Measurements from ENCODE around the gene NSMF. TPM values are rescaled to one million over a fixed set of nuclear protein-coding genes. Genes with fewer than 3 reads are reported as not detected.

The NSMF gene
- total and polyA plus RNA-seq, 10 of the 15 experiments (the other 5 are each of a cell fraction or from before 2014, with no cell fraction given), result 0.13 to 44.3 (median 13.4) TPM

- TF ChIP-seq, protein P1, sequence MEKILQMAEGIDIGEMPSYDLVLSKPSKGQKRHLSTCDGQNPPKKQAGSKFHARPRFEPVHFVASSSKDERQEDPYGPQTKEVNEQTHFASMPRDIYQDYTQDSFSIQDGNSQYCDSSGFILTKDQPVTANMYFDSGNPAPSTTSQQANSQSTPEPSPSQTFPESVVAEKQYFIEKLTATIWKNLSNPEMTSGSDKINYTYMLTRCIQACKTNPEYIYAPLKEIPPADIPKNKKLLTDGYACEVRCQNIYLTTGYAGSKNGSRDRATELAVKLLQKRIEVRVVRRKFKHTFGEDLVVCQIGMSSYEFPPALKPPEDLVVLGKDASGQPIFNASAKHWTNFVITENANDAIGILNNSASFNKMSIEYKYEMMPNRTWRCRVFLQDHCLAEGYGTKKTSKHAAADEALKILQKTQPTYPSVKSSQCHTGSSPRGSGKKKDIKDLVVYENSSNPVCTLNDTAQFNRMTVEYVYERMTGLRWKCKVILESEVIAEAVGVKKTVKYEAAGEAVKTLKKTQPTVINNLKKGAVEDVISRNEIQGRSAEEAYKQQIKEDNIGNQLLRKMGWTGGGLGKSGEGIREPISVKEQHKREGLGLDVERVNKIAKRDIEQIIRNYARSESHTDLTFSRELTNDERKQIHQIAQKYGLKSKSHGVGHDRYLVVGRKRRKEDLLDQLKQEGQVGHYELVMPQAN (conservative IDR thresholded peaks at IDR 0.05), result peak; percentile 35; the same call in 1 of the 2 replicates
- TF ChIP-seq BHLHE40 (IDR thresholded peaks at IDR 0.05; ENCODE audit: borderline replicate concordance in 1 of 2, low read depth in 2 of 2, low read length in 1 of 2), result peak in 1 of 2 experiments; percentile 64; a peak in 1 of 4 replicates
- TF ChIP-seq ELK1 (IDR thresholded peaks at IDR 0.05; ENCODE audit: low read depth, low read length), result no peak
- TF ChIP-seq FOXK2 (IDR thresholded peaks at IDR 0.05), result no peak
- no peak for TF ChIP-seq MTA2 (IDR thresholded peaks at IDR 0.05; ENCODE audit: low read depth)
- no peak for TF ChIP-seq MTA3 (IDR thresholded peaks at IDR 0.05; ENCODE audit: borderline replicate concordance, low read length)
- TF ChIP-seq PRDM15 (CRISPR knock-in tag; IDR thresholded peaks at IDR 0.05), result no peak
- TF ChIP-seq ZNF592 (IDR thresholded peaks at IDR 0.05), result 0 out of 2 replicates have a peak, but pooled peaks have one; percentile 6
- 0 out of 2 replicates have a peak, but pooled peaks have one; percentile 28 for TF ChIP-seq NR2F1 (conservative IDR thresholded peaks at IDR 0.05)
- no peak for TF ChIP-seq POLR2AphosphoS2 (IDR thresholded peaks at IDR 0.05; ENCODE audit: low read depth, low read length)
- TF ChIP-seq IKZF2 (IDR thresholded peaks at IDR 0.05), result no peak
- TF ChIP-seq, protein P2, sequence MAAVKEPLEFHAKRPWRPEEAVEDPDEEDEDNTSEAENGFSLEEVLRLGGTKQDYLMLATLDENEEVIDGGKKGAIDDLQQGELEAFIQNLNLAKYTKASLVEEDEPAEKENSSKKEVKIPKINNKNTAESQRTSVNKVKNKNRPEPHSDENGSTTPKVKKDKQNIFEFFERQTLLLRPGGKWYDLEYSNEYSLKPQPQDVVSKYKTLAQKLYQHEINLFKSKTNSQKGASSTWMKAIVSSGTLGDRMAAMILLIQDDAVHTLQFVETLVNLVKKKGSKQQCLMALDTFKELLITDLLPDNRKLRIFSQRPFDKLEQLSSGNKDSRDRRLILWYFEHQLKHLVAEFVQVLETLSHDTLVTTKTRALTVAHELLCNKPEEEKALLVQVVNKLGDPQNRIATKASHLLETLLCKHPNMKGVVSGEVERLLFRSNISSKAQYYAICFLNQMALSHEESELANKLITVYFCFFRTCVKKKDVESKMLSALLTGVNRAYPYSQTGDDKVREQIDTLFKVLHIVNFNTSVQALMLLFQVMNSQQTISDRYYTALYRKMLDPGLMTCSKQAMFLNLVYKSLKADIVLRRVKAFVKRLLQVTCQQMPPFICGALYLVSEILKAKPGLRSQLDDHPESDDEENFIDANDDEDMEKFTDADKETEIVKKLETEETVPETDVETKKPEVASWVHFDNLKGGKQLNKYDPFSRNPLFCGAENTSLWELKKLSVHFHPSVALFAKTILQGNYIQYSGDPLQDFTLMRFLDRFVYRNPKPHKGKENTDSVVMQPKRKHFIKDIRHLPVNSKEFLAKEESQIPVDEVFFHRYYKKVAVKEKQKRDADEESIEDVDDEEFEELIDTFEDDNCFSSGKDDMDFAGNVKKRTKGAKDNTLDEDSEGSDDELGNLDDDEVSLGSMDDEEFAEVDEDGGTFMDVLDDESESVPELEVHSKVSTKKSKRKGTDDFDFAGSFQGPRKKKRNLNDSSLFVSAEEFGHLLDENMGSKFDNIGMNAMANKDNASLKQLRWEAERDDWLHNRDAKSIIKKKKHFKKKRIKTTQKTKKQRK (IDR thresholded peaks at IDR 0.05; ENCODE audit: low read depth, low read length), result no peak
Observed at GRCh38 chr9:137417161-137418021, 41.7 kb downstream of the NSMF start (continued).
